Heart right ventricle (tissue), 16 donors: ENCODE results near the gene CDH8. TPM values are rescaled to one million over a fixed set of nuclear protein-coding genes. Genes with fewer than 3 reads are reported as not detected.

Experiments
- ATAC-seq, 8 donors: fragments of 200-7000 bp; cut with Tn5 transposase; one replicate each; pipeline ENCODE4 v1.9.1; 2020; ENCODE audit warnings: mild to moderate bottlenecking in 8 of 8, moderate library complexity in 8 of 8, moderate number of reproducible peaks in 1 of 8
- DNase-seq, 2 donors: peaks; one replicate each; pipeline ENCODE4 v3.0.0-alpha.2; 2020
- H3K27ac ChIP-seq, 10 donors: fragments of 200-600 bp; sonication (generic) in 2 of 10; one replicate each; pipeline versions ENCODE4 v1.5.0 to v1.8.0; 2020 to 2022; ENCODE audit warnings: mild to moderate bottlenecking in 3 of 10
- H3K27me3 ChIP-seq, 7 donors: fragments of 200-600 bp; one replicate each; pipeline ENCODE4 v1.8.0; 2021 to 2022; ENCODE audit warnings: mild to moderate bottlenecking in 2 of 7
- H3K36me3 ChIP-seq, 9 donors: fragments of 200-600 bp; sonication (generic) in 1 of 9; one replicate each; pipeline versions ENCODE4 v1.5.0 to v1.8.0; 2020 to 2022; ENCODE audit warnings: mild to moderate bottlenecking in 2 of 9
- H3K4me1 ChIP-seq, 9 donors: fragments of 200-600 bp; sonication (generic) in 1 of 9; one replicate each; pipeline versions ENCODE4 v1.5.0 to v1.8.0; 2020 to 2022; ENCODE audit warnings: mild to moderate bottlenecking in 4 of 9
- H3K4me3 ChIP-seq, 10 donors: fragments of 200-600 bp; sonication (generic) in 2 of 10; one replicate each; pipeline versions ENCODE4 v1.5.0 to v1.8.0; 2020 to 2022; ENCODE audit warnings: mild to moderate bottlenecking in 7 of 10, moderate library complexity in 2 of 10
- H3K9me3 ChIP-seq, 11 donors: fragments of 200-600 bp in 10 of 11; sonication (generic) in 2 of 11; one replicate each; pipeline versions ENCODE4 v1.5.0 to v1.8.0; 2013 to 2022; ENCODE audit warnings: mild to moderate bottlenecking in 2 of 11, control low read depth in 1 of 11, moderate library complexity in 1 of 11
- CTCF ChIP-seq, 9 donors: fragments of 200-600 bp; sonication (generic) in 2 of 9; IDR thresholded peaks; one replicate each; pipeline versions ENCODE4 v1.5.0 to v1.8.0; 2021 to 2022; ENCODE audit warnings: antibody characterized with exemption in 9 of 9, mild to moderate bottlenecking in 5 of 9, moderate library complexity in 1 of 9
- WGBS, 2 donors: extraction: QIAGEN DNeasy Blood & Tissue Kit; methylation state at CpG; one replicate each; pipeline ENCODE4 v1.1.7; 2013; ENCODE audit warnings: inconsistent platforms in 1 of 2; 5-methylcytosine and 5-hydroxymethylcytosine counted together
- intact Hi-C, 10 donors: fragments of 100-400 bp; cut with DNase I; formaldehyde crosslinking; loops; one replicate each; pipeline versions ENCODE4 v1.11.1 to v1.14.2; 2022
- polyA plus RNA-seq, 2 donors: library from polyadenylated mRNA; stranded (reverse); fragments of 200-250 nt; gene quantifications; one replicate each; pipeline ENCODE4 v1.2.3, GENCODE V29; 2013
- total RNA-seq, 10 donors: library from RNA; stranded (reverse); fragmentation: NEBNext Ultra II Directional in 3 of 10; extraction: Animal tissue kit (Norgen Biotek cat#: 25700) in 3 of 10; gene quantifications; one replicate each; pipeline versions ENCODE4 v1.2.1 to v1.2.4, GENCODE V29; 2021 to 2023
- donor health status: Arrhythmogenic right ventricular cardiomyopathy.
- donor health status: ischemic (EF 13 %, LVEDD 7.1; RV severe dilation, severe dysfunction).
- donor health status: healthy with polysubstance abuse.
- donor health status: DM: no; HTN: yes; CAD: no.
- donor health status: DM: no; HTN: no; CAD: no.
- donor health status: ischemic (EF 25% LVEDD 6.9; RV normal size, moderate dysfunction).
- donor health status: ischemic (EF 25% LVEDD 5.7; RV mildly dilated, moderate dysfunction).
- donor health status: healthy.
- donor health status: DM: yes; HTN: yes; CAD: no.
- donor health status: Ischemic cardiomyopathy.
- donor health status: ischemic (EF 35%, LVEDD 5.7; RV mildly dilated, moderate dysfunction).
- donor health status: nonischemic (EF 11% LVEDD 7.7; RV severe dilation, severe dysfunction).
- donor health status: DM: yes; HTN: yes; CAD: no.
- donor health status: PGD.
- donor health status: ischemic (EF 29% LVEDD 5.4; RV normal size, mild dysfunction).
- donor health status: nonischemic (EF 23%, LVEDD 6.1; RV moderate dilation, normal function).

Gene CDH8
- total and polyA plus RNA-seq, 12 donors = 0.19 to 2.0 (median 0.53) TPM; not detected in 5

- 50 to 97% methylated on average over 1 of the region's 1 CpG for WGBS, 2 donors
- intact Hi-C loops = no loop called here
- no peaks in the 10 kb centered on the region for H3K36me3 ChIP-seq
- no peaks in the 10 kb centered on the region for H3K27me3 ChIP-seq
- H3K9me3 ChIP-seq = no peaks in the 10 kb centered on the region
- no peak for TF ChIP-seq CTCF (IDR thresholded peaks at IDR 0.05)
- no peak overlapping the region for H3K27ac ChIP-seq
- no peak for DNase-seq
- no peak overlapping the region for H3K4me3 ChIP-seq
- ATAC-seq = no peak
- H3K4me1 ChIP-seq = no peaks in the 10 kb centered on the region
These were observed 158.8 kb downstream of the CDH8 start for GRCh38 chr16:61877436-61877835.

- Histone ChIP-seq H3K4me3 (no peak overlapping the region), H3K9me3 (no peaks in the 10 kb centered on the region), H3K27ac (no peak overlapping the region), H3K27me3 (no peaks in the 10 kb centered on the region), H3K4me1 (no peaks in the 10 kb centered on the region), H3K36me3 (no peaks in the 10 kb centered on the region)
- no peak for TF ChIP-seq CTCF (IDR thresholded peaks at IDR 0.05)
- DNase-seq = no peak
- intact Hi-C loops = no loop called here
- no peak for ATAC-seq
These were observed 163.5 kb downstream of the CDH8 start for GRCh38 chr16:61872778-61873119.

GRCh38 chr16:61871837-61872777, 164.1 kb downstream of the CDH8 start:
- no peaks in the 10 kb centered on the region for H3K9me3 ChIP-seq
- ATAC-seq (no peak), DNase-seq (no peak)
- H3K4me1 ChIP-seq = no peaks in the 10 kb centered on the region
- intact Hi-C loops = no loop called here
- no peak for TF ChIP-seq CTCF (IDR thresholded peaks at IDR 0.05)
- H3K4me3 ChIP-seq = no peak overlapping the region
- no peak overlapping the region for H3K27ac ChIP-seq
- 79 to 84% methylated on average over 6 of the region's 6 CpGs for WGBS, 2 donors
- H3K36me3 ChIP-seq = no peaks in the 10 kb centered on the region
- H3K27me3 ChIP-seq = no peaks in the 10 kb centered on the region

GRCh38 chr16:61862221-61863155, 173.8 kb downstream of the CDH8 start:
- intact Hi-C loops = no loop called here
- peaks cover 0 to 15% (median 0%) of the 10 kb centered on the region in 11 donors for H3K9me3 ChIP-seq
- no peak overlapping the region for H3K4me3 ChIP-seq
- H3K27me3 ChIP-seq = no peaks in the 10 kb centered on the region
- ATAC-seq = no peak
- WGBS, 2 donors = 74 to 78% methylated on average over 6 of the region's 6 CpGs
- TF ChIP-seq CTCF (IDR thresholded peaks at IDR 0.05) = no peak
- DNase-seq = no peak
- H3K4me1 ChIP-seq = no peaks in the 10 kb centered on the region
- no peak overlapping the region for H3K27ac ChIP-seq
- no peaks in the 10 kb centered on the region for H3K36me3 ChIP-seq
